A673 (cell line): Measurements from ENCODE around the gene DIPK1A. TPM values are rescaled to one million over a fixed set of nuclear protein-coding genes. Genes with fewer than 3 reads are reported as not detected.

Experiments used
- BruUV-seq: library from RNA; stranded (reverse); fragments of 400-500 nt; replicated peaks from 2 replicates; lab custom pipeline; 2021; lab: Mats Ljungman, UMichigan
- CTCF ChIA-PET: fragments of 300-600 bp; sonication (Branson Sonifier 250); formaldehyde crosslinking; loops from one replicate; lab custom pipeline; 2022; ENCODE audit warnings: antibody characterized with exemption; lab: Charles Lee
- POLR2A ChIA-PET: fragments of 300-600 bp; sonication (Branson Sonifier 250); formaldehyde crosslinking; loops from one replicate; lab custom pipeline; 2022; ENCODE audit warnings: antibody characterized with exemption; ENCODE audit not compliant: low non-redundant PET; lab: Charles Lee
- DNase-seq: peaks from one replicate; pipeline ENCODE4 v3.0.0-alpha.2; 2015; ENCODE audit warnings: low spot score
- H3K27ac ChIP-seq: fragments of 200-600 bp; sonication (generic); 2 replicates; pipeline ENCODE4 v1.5.1; 2016; ENCODE audit warnings: mixed run types, low read depth, mild to moderate bottlenecking, mixed read lengths, antibody characterized with exemption, low read length; ENCODE audit not compliant: poor library complexity, severe bottlenecking
- H3K27me3 ChIP-seq: fragments of 200-600 bp; sonication (generic); replicated peaks from 2 replicates; pipeline ENCODE4 v1.6.1; 2017; ENCODE audit warnings: mixed run types, low read depth, mild to moderate bottlenecking, mixed read lengths, antibody characterized with exemption, low read length; ENCODE audit not compliant: insufficient read depth, poor library complexity
- H3K36me3 ChIP-seq: fragments of 200-600 bp; sonication (generic); 2 replicates; pipeline ENCODE4 v1.6.1; 2016; ENCODE audit warnings: mixed run types, mild to moderate bottlenecking, mixed read lengths, antibody characterized with exemption, low read length; ENCODE audit not compliant: insufficient read depth, poor library complexity, severe bottlenecking
- H3K4me1 ChIP-seq: fragments of 200-600 bp; sonication (generic); 2 replicates; pipeline ENCODE4 v1.6.1; 2017; ENCODE audit warnings: mixed run types, mild to moderate bottlenecking, mixed read lengths, antibody characterized with exemption, low read length; ENCODE audit not compliant: insufficient read depth, poor library complexity, severe bottlenecking
- H3K4me3 ChIP-seq: fragments of 200-600 bp; sonication (generic); 2 replicates; pipeline ENCODE4 v1.5.1; 2016; ENCODE audit warnings: low read depth, mixed run types, mild to moderate bottlenecking, mixed read lengths, low read length; ENCODE audit not compliant: poor library complexity, severe bottlenecking
- H3K9me3 ChIP-seq: fragments of 200-600 bp; sonication (generic); 2 replicates; pipeline ENCODE4 v1.6.1; 2016; ENCODE audit warnings: mixed run types, low read depth, mild to moderate bottlenecking, mixed read lengths, antibody characterized with exemption, low read length; ENCODE audit not compliant: poor library complexity, severe bottlenecking
- EZH2 ChIP-seq: fragments of 200-600 bp; sonication (generic); IDR thresholded peaks from 2 replicates; pipeline ENCODE4 v1.6.1; 2017; ENCODE audit warnings: borderline replicate concordance, low read depth, mild to moderate bottlenecking, mixed read lengths, antibody characterized with exemption, low read length; ENCODE audit not compliant: poor library complexity, severe bottlenecking
- intact Hi-C: fragments of 100-400 bp; cut with micrococcal nuclease; formaldehyde crosslinking; loops from one replicate; pipeline ENCODE4 v1.10.0; 2022; ENCODE audit not compliant: unreplicated experiment
- total RNA-seq: library from RNA; stranded (reverse); gene quantifications from 2 replicates; pipeline ENCODE4 v1.2.3, GENCODE V29; 2021
- TF ChIP-seq, protein P1 (sequence below): fragments of 300-800, 200-600 bp; sonication (generic); conservative IDR thresholded peaks from 2 replicates; pipeline ENCODE4 v1.5.1; 2017; ENCODE audit warnings: low read depth, mild to moderate bottlenecking, antibody characterized with exemption, low read length, moderate library complexity, mixed read lengths

DIPK1A gene
- total RNA-seq, 1 experiment from 2014 or later = 10.9 TPM

DNA sequence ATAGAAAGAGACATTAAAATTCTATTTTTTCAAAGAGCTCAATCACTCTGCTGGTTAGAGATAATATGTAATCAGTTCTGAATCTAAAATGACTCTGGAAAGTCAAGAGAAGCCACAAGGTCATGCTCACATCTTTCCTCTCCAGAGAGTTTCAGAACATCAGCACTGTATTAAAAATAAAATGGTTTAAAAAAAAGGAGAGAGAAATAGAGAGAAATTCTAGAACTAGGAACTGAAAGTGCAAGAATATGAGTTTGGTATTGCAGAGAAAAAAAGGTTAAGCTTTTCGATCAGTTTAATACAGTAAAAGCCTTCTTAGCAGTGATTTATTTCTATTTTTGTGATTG is 44.0 kb upstream of the DIPK1A start:
- no peaks in the 10 kb centered on the region for H3K27me3 ChIP-seq
- no peak for DNase-seq
- no peak overlapping the region for H3K27ac ChIP-seq
- CTCF ChIA-PET = no interaction called here
- H3K9me3 ChIP-seq = no peaks in the 10 kb centered on the region
- peaks cover 13% of the 10 kb centered on the region for H3K4me1 ChIP-seq
- H3K36me3 ChIP-seq = no peaks in the 10 kb centered on the region
- intact Hi-C loops = no loop called here
- TF ChIP-seq, protein P1, sequence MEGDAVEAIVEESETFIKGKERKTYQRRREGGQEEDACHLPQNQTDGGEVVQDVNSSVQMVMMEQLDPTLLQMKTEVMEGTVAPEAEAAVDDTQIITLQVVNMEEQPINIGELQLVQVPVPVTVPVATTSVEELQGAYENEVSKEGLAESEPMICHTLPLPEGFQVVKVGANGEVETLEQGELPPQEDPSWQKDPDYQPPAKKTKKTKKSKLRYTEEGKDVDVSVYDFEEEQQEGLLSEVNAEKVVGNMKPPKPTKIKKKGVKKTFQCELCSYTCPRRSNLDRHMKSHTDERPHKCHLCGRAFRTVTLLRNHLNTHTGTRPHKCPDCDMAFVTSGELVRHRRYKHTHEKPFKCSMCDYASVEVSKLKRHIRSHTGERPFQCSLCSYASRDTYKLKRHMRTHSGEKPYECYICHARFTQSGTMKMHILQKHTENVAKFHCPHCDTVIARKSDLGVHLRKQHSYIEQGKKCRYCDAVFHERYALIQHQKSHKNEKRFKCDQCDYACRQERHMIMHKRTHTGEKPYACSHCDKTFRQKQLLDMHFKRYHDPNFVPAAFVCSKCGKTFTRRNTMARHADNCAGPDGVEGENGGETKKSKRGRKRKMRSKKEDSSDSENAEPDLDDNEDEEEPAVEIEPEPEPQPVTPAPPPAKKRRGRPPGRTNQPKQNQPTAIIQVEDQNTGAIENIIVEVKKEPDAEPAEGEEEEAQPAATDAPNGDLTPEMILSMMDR = no peak
- TF ChIP-seq EZH2 = no peak
- no TSS peak for BruUV-seq
- no peak overlapping the region for H3K4me3 ChIP-seq
- POLR2A ChIA-PET = no interaction called here

DNA sequence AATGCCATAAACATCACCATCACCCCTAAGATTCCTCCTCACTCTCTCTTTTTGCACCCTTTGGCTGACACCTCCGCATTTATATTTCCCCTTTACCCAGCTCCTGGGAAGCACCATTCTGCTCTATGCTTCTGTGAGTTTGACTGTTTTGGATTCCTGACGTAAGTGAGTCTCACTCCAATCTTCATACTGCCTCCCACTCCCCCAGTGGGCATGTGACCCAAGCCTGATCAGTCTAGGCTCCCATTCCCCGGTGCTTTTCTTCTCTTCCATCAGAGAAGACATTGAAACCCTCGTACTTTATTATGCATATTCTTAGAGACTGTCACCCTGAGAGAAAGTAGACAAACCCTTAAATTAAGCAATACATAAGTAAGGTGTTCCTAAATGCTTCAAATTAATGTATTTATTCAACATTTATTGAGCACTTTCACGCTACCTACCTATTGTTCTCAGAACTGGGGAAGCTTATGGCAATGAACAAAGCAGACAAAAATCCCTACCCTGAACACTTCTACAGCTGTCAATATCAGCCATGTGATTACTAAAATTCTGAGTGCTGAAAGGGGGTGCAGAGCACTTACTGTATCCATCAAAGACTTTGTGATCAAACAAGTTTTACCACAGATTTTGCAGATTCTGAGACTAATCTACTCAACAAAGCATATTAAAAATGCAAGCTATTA is 43.4 kb upstream of the DIPK1A start:
- POLR2A ChIA-PET = no interaction called here
- no TSS peak for BruUV-seq
- TF ChIP-seq, protein P1 = no peak
- TF ChIP-seq EZH2 = no peak
- no peaks in the 10 kb centered on the region for H3K27me3 ChIP-seq
- no peak overlapping the region for H3K27ac ChIP-seq
- intact Hi-C loops = no loop called here
- DNase-seq = no peak
- no peaks in the 10 kb centered on the region for H3K9me3 ChIP-seq
- CTCF ChIA-PET = no interaction called here
- peaks cover 18% of the 10 kb centered on the region for H3K4me1 ChIP-seq
- H3K4me3 ChIP-seq = no peak overlapping the region
- no peaks in the 10 kb centered on the region for H3K36me3 ChIP-seq

DNA sequence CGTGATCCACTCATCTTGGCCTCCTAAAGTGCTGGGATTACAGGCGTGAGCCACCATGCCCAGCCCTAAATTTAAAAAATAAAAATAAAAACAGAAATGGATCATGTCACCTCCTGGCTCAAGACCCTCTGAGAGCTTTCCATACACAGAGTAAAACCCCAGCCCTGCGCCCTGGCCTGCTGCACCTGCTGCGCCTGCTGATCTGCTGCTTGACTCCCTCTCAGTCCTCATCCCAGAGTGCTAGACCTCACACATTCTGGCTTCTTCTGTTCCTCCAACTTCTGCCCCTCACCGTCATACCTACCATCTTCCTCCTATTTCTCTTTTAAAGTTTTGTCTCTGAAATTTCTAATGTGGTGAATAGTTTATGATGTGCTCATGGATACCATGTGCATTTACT is 42.7 kb upstream of the DIPK1A start:
- no peak overlapping the region for H3K27ac ChIP-seq
- H3K36me3 ChIP-seq = no peaks in the 10 kb centered on the region
- DNase-seq = no peak
- no TSS peak for BruUV-seq
- no peaks in the 10 kb centered on the region for H3K27me3 ChIP-seq
- H3K9me3 ChIP-seq = no peaks in the 10 kb centered on the region
- peaks cover 18% of the 10 kb centered on the region for H3K4me1 ChIP-seq
- TF ChIP-seq EZH2 = no peak
- TF ChIP-seq, protein P1 = no peak
- intact Hi-C loops = no loop called here
- ChIA-PET POLR2A (no interaction called here), CTCF (no interaction called here)
- no peak overlapping the region for H3K4me3 ChIP-seq
